Measurements from ENCODE around the gene FAM50B. TPM values are rescaled to one million over a fixed set of nuclear protein-coding genes. Genes with fewer than 3 reads are reported as not detected.

Gene FAM50B
- polyA plus RNA-seq, 1 donor from 2014 or later, result 0.79 TPM

GRCh38 chr6:3874069-3874468 is 24.9 kb downstream of the FAM50B start:
- H3K4me2 ChIP-seq (ENCODE audit: low read length), result no peak overlapping the region
- no peak overlapping the region for H3K9ac ChIP-seq (ENCODE audit: low read length)
- H4K20me1 ChIP-seq (ENCODE audit: insufficient read depth), result no peaks in the 10 kb centered on the region
- H3K79me2 ChIP-seq (replicated peaks; ENCODE audit: insufficient read depth, low read length), result no peaks in the 10 kb centered on the region
- H3K27ac ChIP-seq (ENCODE audit: low read length), result no peak overlapping the region
- no peaks in the 10 kb centered on the region for H3F3A ChIP-seq (ENCODE audit: insufficient read depth, low read length, poor library complexity, severe bottlenecking)
- H3K9me3 ChIP-seq (ENCODE audit: low read length), result no peaks in the 10 kb centered on the region
- no peak overlapping the region for H2AFZ ChIP-seq (ENCODE audit: low read depth, low read length)
- H3K27me3 ChIP-seq (ENCODE audit: insufficient read depth, low read depth, low read length), result no peaks in the 10 kb centered on the region
- H3K9me2 ChIP-seq (ENCODE audit: insufficient read depth, low read length), result no peaks in the 10 kb centered on the region
- TF ChIP-seq EZH2 (IDR thresholded peaks at IDR 0.05; ENCODE audit: borderline replicate concordance, insufficient read depth, low read length, poor library complexity, severe bottlenecking) (no peak), MXI1 (conservative IDR thresholded peaks at IDR 0.05; ENCODE audit: poor library complexity, severe bottlenecking) (no peak), TAF1 (IDR thresholded peaks at IDR 0.05; ENCODE audit: low read depth) (no peak), SMC3 (conservative IDR thresholded peaks at IDR 0.05; ENCODE audit: poor library complexity) (no peak), RAD21 (conservative IDR thresholded peaks at IDR 0.05) (no peak), CTCF (IDR thresholded peaks at IDR 0.05; ENCODE audit: poor library complexity, severe bottlenecking) (no peak), EP300 (conservative IDR thresholded peaks at IDR 0.05; ENCODE audit: poor library complexity, severe bottlenecking) (no peak), POLR2AphosphoS5 (IDR thresholded peaks at IDR 0.05) (no peak)
- TF ChIP-seq, protein P1, sequence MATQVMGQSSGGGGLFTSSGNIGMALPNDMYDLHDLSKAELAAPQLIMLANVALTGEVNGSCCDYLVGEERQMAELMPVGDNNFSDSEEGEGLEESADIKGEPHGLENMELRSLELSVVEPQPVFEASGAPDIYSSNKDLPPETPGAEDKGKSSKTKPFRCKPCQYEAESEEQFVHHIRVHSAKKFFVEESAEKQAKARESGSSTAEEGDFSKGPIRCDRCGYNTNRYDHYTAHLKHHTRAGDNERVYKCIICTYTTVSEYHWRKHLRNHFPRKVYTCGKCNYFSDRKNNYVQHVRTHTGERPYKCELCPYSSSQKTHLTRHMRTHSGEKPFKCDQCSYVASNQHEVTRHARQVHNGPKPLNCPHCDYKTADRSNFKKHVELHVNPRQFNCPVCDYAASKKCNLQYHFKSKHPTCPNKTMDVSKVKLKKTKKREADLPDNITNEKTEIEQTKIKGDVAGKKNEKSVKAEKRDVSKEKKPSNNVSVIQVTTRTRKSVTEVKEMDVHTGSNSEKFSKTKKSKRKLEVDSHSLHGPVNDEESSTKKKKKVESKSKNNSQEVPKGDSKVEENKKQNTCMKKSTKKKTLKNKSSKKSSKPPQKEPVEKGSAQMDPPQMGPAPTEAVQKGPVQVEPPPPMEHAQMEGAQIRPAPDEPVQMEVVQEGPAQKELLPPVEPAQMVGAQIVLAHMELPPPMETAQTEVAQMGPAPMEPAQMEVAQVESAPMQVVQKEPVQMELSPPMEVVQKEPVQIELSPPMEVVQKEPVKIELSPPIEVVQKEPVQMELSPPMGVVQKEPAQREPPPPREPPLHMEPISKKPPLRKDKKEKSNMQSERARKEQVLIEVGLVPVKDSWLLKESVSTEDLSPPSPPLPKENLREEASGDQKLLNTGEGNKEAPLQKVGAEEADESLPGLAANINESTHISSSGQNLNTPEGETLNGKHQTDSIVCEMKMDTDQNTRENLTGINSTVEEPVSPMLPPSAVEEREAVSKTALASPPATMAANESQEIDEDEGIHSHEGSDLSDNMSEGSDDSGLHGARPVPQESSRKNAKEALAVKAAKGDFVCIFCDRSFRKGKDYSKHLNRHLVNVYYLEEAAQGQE (IDR thresholded peaks at IDR 0.05; ENCODE audit: borderline replicate concordance), result no peak
- H3K36me3 ChIP-seq (ENCODE audit: insufficient read depth, low read length), result no peaks in the 10 kb centered on the region
- no peak overlapping the region for H3K4me3 ChIP-seq (ENCODE audit: low read length)

DNA sequence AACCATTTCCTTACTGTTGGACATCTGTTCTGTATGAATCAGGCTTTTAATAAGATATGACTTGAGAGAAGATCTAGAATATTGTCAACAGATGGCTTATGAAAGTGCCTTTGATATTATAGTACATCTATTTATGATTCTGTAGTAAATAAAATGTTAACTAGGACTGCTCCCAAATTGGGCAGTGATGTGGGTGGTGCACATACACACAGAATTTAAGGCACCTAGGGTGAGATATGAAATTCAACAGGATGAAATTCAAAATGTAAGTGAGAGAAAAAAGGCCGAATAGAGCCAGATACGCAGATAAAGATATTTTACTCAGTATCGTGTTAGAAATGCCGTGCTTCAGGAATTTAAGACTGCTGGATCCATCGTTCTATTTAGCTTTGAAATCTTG is 26.3 kb downstream of the FAM50B start:
- no peak overlapping the region for H2AFZ ChIP-seq (ENCODE audit: low read depth, low read length)
- H3K79me2 ChIP-seq (replicated peaks; ENCODE audit: insufficient read depth, low read length), result no peaks in the 10 kb centered on the region
- no peaks in the 10 kb centered on the region for H3K9me3 ChIP-seq (ENCODE audit: low read length)
- no peaks in the 10 kb centered on the region for H3K36me3 ChIP-seq (ENCODE audit: insufficient read depth, low read length)
- no peaks in the 10 kb centered on the region for H3F3A ChIP-seq (ENCODE audit: insufficient read depth, low read length, poor library complexity, severe bottlenecking)
- TF ChIP-seq, protein P1 (IDR thresholded peaks at IDR 0.05; ENCODE audit: borderline replicate concordance), result no peak
- TF ChIP-seq MXI1 (conservative IDR thresholded peaks at IDR 0.05; ENCODE audit: poor library complexity, severe bottlenecking) (no peak), POLR2AphosphoS5 (IDR thresholded peaks at IDR 0.05) (no peak), RAD21 (conservative IDR thresholded peaks at IDR 0.05) (no peak), EP300 (conservative IDR thresholded peaks at IDR 0.05; ENCODE audit: poor library complexity, severe bottlenecking) (no peak), SMC3 (conservative IDR thresholded peaks at IDR 0.05; ENCODE audit: poor library complexity) (no peak), EZH2 (IDR thresholded peaks at IDR 0.05; ENCODE audit: borderline replicate concordance, insufficient read depth, low read length, poor library complexity, severe bottlenecking) (no peak), CTCF (IDR thresholded peaks at IDR 0.05; ENCODE audit: poor library complexity, severe bottlenecking) (no peak), TAF1 (IDR thresholded peaks at IDR 0.05; ENCODE audit: low read depth) (no peak)
- no peak overlapping the region for H3K9ac ChIP-seq (ENCODE audit: low read length)
- no peaks in the 10 kb centered on the region for H4K20me1 ChIP-seq (ENCODE audit: insufficient read depth)
- H3K4me3 ChIP-seq (ENCODE audit: low read length), result no peak overlapping the region
- no peak overlapping the region for H3K4me2 ChIP-seq (ENCODE audit: low read length)
- H3K9me2 ChIP-seq (ENCODE audit: insufficient read depth, low read length), result no peaks in the 10 kb centered on the region
- no peaks in the 10 kb centered on the region for H3K27me3 ChIP-seq (ENCODE audit: insufficient read depth, low read depth, low read length)
- H3K27ac ChIP-seq (ENCODE audit: low read length), result no peak overlapping the region
